Activated naive CD4-positive, alpha-beta T cell treated with anti-CD3 and anti-CD28 coated beads, Interleukin-2, amount 50 U/mL, for 72 hours (primary cell): Measurements from ENCODE around the gene SLC17A9. TPM values are rescaled to one million over a fixed set of nuclear protein-coding genes. Genes with fewer than 3 reads are reported as not detected.

ENCODE experiments used
- ATAC-seq, 2 donors: fragments of 150-1000 bp; cut with Tn5 transposase; 2 replicates each; pipeline ENCODE4 v1.10.0; 2021; ENCODE audit warnings: mild to moderate bottlenecking in 2 of 2, moderate library complexity in 2 of 2
- DNase-seq, 2 donors: peaks; one replicate each; pipeline ENCODE4 v3.0.0; 2021 to 2022; ENCODE audit warnings: low spot score in 2 of 2
- H3K27ac Mint-ChIP-seq, 2 donors: one replicate each; pipeline ENCODE4 v1.8.0; 2022; ENCODE audit warnings: mild to moderate bottlenecking in 2 of 2, mixed read lengths in 2 of 2
- H3K36me3 Mint-ChIP-seq, 2 donors: one replicate each; pipeline ENCODE4 v1.8.0; 2022; ENCODE audit warnings: mixed read lengths in 2 of 2
- H3K9me3 Mint-ChIP-seq, 2 donors: one replicate each; pipeline ENCODE4 v1.8.0; 2022; ENCODE audit warnings: mixed read lengths in 2 of 2
- total RNA-seq, 2 donors: library from RNA; stranded (reverse); gene quantifications; one replicate each; pipeline ENCODE4 v1.2.3, GENCODE V29; 2022

The SLC17A9 gene
- total RNA-seq, 2 donors from 2014 or later, result 17.5 to 22.0 TPM

- ATAC-seq (no peak), DNase-seq (no peak)
- peaks cover under 1% of the 10 kb centered on the region in 2 donors for H3K9me3 Mint-ChIP-seq
- peaks cover under 1 to 6% of the 10 kb centered on the region in 2 donors for H3K36me3 Mint-ChIP-seq
- no peak overlapping the region for H3K27ac Mint-ChIP-seq
Observed at GRCh38 chr20:63007646-63008488, 55.4 kb downstream of the SLC17A9 start.

GRCh38 chr20:63008541-63009044 lies 56.1 kb downstream of the SLC17A9 start:
- H3K9me3 Mint-ChIP-seq, result peaks cover 5 to 7% of the 10 kb centered on the region in 2 donors
- H3K27ac Mint-ChIP-seq, result no peak overlapping the region
- peak in 1 of 2 donors; percentile 19 for ATAC-seq
- DNase-seq, result peak in 1 of 2 donors; percentile 25
- peaks cover 7 to 13% of the 10 kb centered on the region in 2 donors for H3K36me3 Mint-ChIP-seq

- no peak overlapping the region for H3K27ac Mint-ChIP-seq
- H3K36me3 Mint-ChIP-seq, result peaks cover 14 to 20% of the 10 kb centered on the region in 2 donors
- ATAC-seq (peak; percentile 78 to 81), DNase-seq (peak; percentile 76 to 92)
- peaks cover 8 to 13% of the 10 kb centered on the region in 2 donors for H3K9me3 Mint-ChIP-seq
Observed at GRCh38 chr20:63009045-63009961, 56.8 kb downstream of the SLC17A9 start.

GRCh38 chr20:63009988-63010769 lies 57.7 kb downstream of the SLC17A9 start:
- H3K27ac Mint-ChIP-seq, result no peak overlapping the region
- peak; percentile 61 to 69 for DNase-seq
- ATAC-seq, result peak; percentile 70
- peaks cover 8 to 13% of the 10 kb centered on the region in 2 donors for H3K9me3 Mint-ChIP-seq
- H3K36me3 Mint-ChIP-seq, result peaks cover 15 to 21% of the 10 kb centered on the region in 2 donors

GRCh38 chr20:63011798-63012197 lies 59.3 kb downstream of the SLC17A9 start:
- no peak for DNase-seq
- Mint-ChIP-seq H3K36me3 (peaks cover 15 to 21% of the 10 kb centered on the region in 2 donors), H3K9me3 (peaks cover 8 to 13% of the 10 kb centered on the region in 2 donors), H3K27ac (no peak overlapping the region)
- no peak for ATAC-seq

GRCh38 chr20:63013207-63013606 lies 60.7 kb downstream of the SLC17A9 start:
- H3K27ac Mint-ChIP-seq, result no peak overlapping the region
- H3K36me3 Mint-ChIP-seq, result peaks cover 15 to 21% of the 10 kb centered on the region in 2 donors
- DNase-seq (no peak), ATAC-seq (no peak)
- H3K9me3 Mint-ChIP-seq, result peaks cover 8 to 13% of the 10 kb centered on the region in 2 donors

- ATAC-seq, result no peak
- Mint-ChIP-seq H3K27ac (no peak overlapping the region), H3K36me3 (peaks cover 15 to 21% of the 10 kb centered on the region in 2 donors), H3K9me3 (peaks cover 8 to 13% of the 10 kb centered on the region in 2 donors)
- no peak for DNase-seq
Observed at GRCh38 chr20:63014287-63014686, 61.8 kb downstream of the SLC17A9 start.

GRCh38 chr20:63014710-63015109 lies 62.2 kb downstream of the SLC17A9 start:
- H3K9me3 Mint-ChIP-seq, result peaks cover 8 to 13% of the 10 kb centered on the region in 2 donors
- H3K27ac Mint-ChIP-seq, result no peak overlapping the region
- ATAC-seq, result no peak
- peaks cover 15 to 21% of the 10 kb centered on the region in 2 donors for H3K36me3 Mint-ChIP-seq
- DNase-seq, result no peak

- Mint-ChIP-seq H3K9me3 (peaks cover 8 to 13% of the 10 kb centered on the region in 2 donors), H3K27ac (no peak overlapping the region), H3K36me3 (peaks cover 15 to 21% of the 10 kb centered on the region in 2 donors)
- DNase-seq (no peak), ATAC-seq (no peak)
Observed at GRCh38 chr20:63015147-63015661, 62.7 kb downstream of the SLC17A9 start.

- ATAC-seq (no peak), DNase-seq (no peak)
- Mint-ChIP-seq H3K9me3 (peaks cover 8 to 13% of the 10 kb centered on the region in 2 donors), H3K27ac (no peak overlapping the region), H3K36me3 (peaks cover 15 to 21% of the 10 kb centered on the region in 2 donors)
Observed at GRCh38 chr20:63015662-63016361, 63.3 kb downstream of the SLC17A9 start.

GRCh38 chr20:63016514-63017075 lies 64.1 kb downstream of the SLC17A9 start:
- Mint-ChIP-seq H3K36me3 (peaks cover 15 to 21% of the 10 kb centered on the region in 2 donors), H3K27ac (no peak overlapping the region), H3K9me3 (peaks cover 8 to 13% of the 10 kb centered on the region in 2 donors)
- DNase-seq (no peak), ATAC-seq (no peak)

GRCh38 chr20:63017076-63017825 lies 64.7 kb downstream of the SLC17A9 start:
- peaks cover 8 to 13% of the 10 kb centered on the region in 2 donors for H3K9me3 Mint-ChIP-seq
- peaks cover 15 to 20% of the 10 kb centered on the region in 2 donors for H3K36me3 Mint-ChIP-seq
- DNase-seq (no peak), ATAC-seq (no peak)
- H3K27ac Mint-ChIP-seq, result no peak overlapping the region

GRCh38 chr20:63017826-63018411 lies 65.4 kb downstream of the SLC17A9 start:
- H3K9me3 Mint-ChIP-seq, result peaks cover 7 to 13% of the 10 kb centered on the region in 2 donors

More at GRCh38 chr20:63017826-63018411, 65.4 kb downstream of the SLC17A9 start:
- ATAC-seq, result no peak
- Mint-ChIP-seq H3K27ac (no peak overlapping the region), H3K36me3 (peaks cover 14% of the 10 kb centered on the region in 2 donors)
- DNase-seq, result peak in 1 of 2 donors; percentile 50
